GM18507 (cell line): ENCODE measurements around the gene IFTAP.

ENCODE experiments used
- DNase-seq: peaks from one replicate; pipeline ENCODE4 v3.0.0; 2011; ENCODE audit warnings: low read depth; ENCODE audit not compliant: insufficient read length; ENCODE audit errors: extremely low spot score
- FAIRE-seq: peaks from 2 replicates; lab custom pipeline; 2011; peaks lifted over from hg19 to GRCh38; lab: Jason Lieb, UNC

Gene IFTAP

GRCh38 chr11:36699271-36699670 is 105.0 kb downstream of the IFTAP start:
- no peak for DNase-seq
- no peak for FAIRE-seq

- DNase-seq = no peak
- no peak for FAIRE-seq
Measured at GRCh38 chr11:36700246-36700645, 105.9 kb downstream of the IFTAP start.

DNA sequence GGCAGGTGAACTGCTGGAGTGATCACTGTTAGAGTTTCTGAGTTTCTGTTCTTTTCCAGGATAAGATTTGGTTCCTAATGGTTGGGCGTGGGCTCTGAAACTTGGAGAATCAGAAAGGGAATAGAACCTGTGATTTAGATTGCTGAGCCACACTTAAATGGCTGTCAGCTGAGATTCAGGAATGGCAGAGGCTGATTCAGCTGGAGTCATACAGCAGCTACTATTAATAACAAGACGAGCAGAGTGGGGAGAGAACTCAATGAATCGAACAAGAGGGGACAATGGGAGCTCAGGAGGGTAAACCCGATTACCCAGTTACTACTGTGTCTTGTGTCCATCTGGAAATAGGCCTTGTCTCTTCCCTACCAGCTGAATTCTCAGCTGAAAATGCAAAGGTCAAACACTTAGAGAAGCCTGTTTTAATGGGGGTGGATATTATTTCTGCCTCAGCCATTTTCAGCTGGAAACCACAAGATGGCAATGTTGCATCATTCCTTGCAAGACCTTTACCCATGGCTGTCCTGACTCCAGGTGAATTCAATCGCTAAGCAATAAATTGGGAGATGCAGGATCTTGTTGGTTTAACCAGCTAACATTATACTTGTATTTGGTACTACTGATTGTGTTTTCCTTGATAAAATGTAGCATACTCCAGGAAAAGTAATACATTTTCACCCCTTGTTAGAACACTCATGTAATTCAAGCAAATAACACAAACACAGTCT is 108.2 kb downstream of the IFTAP start:
- FAIRE-seq (peak; percentile 71), DNase-seq (peak; percentile 7)

DNA sequence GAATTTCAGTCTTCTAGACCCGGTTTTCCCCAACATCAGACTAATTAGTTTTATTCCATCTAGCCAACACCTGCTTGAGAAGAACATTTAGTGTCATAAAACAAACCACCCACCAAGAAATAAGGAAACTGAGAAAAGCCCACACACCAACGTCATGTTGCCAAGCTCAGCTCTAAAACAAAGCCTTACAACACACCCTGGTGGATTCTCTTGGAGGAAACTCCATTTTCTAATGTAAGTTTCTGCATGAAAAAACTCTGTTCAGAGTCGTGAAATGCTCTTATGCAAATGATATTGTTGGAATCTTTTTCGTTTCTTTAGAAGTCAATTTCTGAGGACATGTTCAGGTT is 108.7 kb downstream of the IFTAP start:
- no peak for DNase-seq
- FAIRE-seq = no peak
